GM19467 (cell line): ENCODE measurements around the gene IL17RE.

Source experiments
- ATAC-seq: cut with Tn5 transposase; IDR thresholded peaks from one replicate; pipeline ENCODE4 v1.9.1; 2021; ENCODE audit warnings: mild to moderate bottlenecking, moderate library complexity; ENCODE audit not compliant: unreplicated experiment

Gene IL17RE

GRCh38 chr3:9951598-9951961 is 48.9 kb downstream of the IL17RE start:
- ATAC-seq = no peak

DNA sequence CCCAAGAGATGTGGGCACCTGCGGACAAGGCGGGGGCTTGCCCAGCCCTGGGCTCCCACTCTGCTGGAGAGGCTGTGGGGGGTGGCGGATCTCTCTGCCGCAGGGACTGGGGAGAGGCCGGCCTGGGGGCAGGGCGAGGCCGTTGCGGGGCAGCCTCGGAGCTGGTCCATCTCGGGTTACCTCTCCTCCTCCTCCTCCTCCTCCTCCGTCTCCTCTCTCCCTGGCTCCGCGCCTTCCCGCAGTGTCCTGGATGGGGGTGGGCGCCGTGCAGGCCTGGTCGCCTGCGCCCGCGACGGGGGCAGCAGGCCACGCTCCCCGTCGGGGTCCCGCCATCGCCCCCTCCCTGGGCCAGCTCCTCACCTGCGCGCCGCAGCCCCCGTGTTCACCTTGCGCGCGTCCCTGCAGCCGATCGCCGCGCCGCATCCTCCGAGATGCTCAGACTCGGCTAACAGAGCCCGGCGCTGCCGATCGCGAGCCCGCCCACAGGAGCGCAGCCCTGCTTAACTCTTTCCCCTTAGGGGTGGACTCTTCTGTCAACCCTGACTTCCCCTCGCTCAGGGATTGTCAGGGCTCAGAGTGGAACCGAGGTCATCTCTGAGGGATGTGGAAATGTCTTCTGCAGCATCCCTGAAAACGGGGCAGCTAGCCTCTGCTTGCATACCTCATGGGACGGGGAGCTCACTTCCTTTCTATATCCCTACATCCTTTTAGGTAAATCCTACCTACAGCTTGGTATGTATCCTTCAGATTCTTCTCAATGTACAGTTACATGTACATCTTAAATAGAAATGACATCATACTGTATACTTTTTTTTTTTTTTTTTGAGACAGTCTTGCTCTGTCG is 49.5 kb downstream of the IL17RE start, which contains the start of gene PRRT3:
TSS of gene PRRT3 (minus strand) at position 447 of the 844 bp plus-strand sequence. CDS start 2,293 bp downstream, outside the sequence.
- ATAC-seq = peak; percentile 70

DNA sequence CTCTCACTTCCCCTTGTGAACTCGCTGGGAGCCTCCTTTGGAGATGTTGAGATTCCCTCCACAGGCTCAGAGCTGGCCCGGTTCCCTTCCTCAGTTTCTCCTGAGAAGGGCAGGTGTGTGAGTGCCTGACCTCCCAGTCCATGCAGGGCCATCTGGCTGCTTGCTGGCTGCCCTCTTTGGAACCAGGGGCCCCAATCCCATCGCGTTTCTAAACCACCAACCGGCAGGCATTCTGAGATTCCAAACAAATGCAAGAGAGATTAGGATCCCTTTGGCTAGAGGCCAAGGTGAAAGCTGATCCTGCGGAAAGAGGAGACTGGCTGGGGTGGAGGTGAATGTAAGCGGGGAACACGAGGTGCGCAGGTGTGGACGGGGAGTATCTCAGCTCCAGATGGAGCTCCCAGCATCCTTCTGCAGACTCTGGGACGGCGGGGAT is 52.4 kb downstream of the IL17RE start:
- ATAC-seq = no peak

GRCh38 chr3:9955611-9956352 is 53.1 kb downstream of the IL17RE start:
- no peak for ATAC-seq

DNA sequence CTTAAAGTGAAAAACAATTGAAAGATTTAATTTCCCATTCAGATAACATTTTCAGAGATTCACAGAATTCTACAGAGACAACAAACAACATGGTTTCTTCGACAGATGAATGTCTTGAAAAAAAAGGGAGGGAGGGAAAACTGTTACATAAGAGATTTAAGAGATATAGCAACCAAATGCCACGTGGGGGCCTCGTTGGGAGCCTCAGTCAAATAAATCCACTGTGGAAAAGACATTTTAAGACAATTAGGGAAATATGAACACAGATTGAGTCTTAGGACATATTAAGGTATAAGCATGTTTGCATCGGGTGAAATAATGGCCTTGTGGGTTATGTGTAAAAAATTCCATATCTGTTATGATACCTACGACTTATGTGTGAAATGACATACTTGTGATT is 54.6 kb downstream of the IL17RE start:
- no peak for ATAC-seq

DNA sequence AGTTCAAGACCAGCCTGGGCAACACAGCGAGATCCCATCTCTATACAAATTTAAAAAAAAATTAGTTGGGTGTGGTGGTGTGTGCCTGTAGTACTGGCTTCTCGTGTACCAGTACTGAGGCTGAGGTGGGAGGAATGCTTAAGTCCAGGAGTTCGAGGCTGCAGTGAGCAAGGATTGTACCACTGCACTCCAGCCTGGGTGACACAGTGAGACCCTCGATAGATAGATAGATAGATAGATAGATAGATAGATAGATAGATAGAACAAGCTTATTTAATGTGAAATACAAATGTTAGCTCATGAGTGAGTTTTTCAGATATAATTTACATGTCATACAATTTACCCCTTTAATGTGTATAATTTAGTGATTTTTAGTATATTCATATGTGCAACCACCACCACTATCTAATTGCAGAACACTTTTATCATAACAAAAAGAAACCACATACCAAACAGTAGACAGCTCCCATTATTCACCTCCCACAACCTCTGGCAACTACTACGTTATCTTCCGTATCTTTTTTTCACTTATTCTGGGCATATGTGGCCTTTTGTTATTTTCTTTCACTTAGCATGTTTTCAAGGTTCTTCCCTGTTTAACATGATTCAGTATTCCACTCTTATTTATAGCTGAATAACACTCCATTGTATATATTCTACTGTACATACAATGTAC is 62.7 kb downstream of the IL17RE start:
- no peak for ATAC-seq
